ENCODE data around the gene EVPL. TPM values are rescaled to one million over a fixed set of nuclear protein-coding genes. Genes with fewer than 3 reads are reported as not detected.

Gene EVPL
- total and polyA plus RNA-seq, 2 of the 13 experiments (the other 11 are each of a cell fraction or from before 2014, with no cell fraction given): 2.1 to 8.2 TPM

DNA sequence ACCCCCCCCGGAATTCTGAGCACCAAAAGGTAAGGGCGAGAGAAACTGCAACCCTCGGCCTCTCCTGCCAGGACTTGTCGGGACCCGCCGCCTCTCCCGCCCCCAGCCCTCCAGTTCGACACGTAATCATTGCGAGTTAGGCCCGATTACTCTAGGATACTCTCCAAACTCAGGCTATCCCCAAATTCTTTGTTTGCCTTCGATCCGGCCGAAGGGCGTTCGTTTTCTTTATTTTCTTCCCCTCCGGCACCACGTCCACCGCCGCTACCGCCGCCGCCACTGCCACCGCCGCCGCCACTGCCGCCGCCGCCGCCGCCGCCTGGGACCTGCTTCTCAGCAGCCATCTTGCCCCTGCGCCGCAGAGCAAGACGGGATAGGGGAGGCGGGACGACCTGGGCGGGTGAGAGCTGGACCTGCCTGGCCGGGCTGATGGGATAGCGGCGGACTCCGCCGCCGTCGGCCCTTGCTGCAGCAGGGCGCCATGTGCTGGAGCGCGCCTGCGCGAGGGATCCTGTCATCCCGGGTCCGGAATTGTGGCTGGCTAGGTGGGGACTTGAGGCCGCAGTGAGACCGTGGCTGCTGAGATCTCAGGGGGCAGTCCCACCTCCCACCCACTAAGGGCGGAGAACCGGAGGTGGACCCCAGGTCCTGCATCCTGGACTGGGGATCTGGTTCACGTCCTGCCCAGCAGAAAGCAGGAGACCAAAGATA, 45.2 kb upstream of the EVPL start, which contains the start of gene SRP68 (continued):
- TF ChIP-seq KMT2B (CRISPR knock-in tag; IDR thresholded peaks at IDR 0.05) (peak; percentile 91), ZNF605 (CRISPR knock-in tag; IDR thresholded peaks at IDR 0.05) (peak; percentile 93), SMC3 (IDR thresholded peaks at IDR 0.05; ENCODE audit: low read length) (no peak), NFE2 (CRISPR knock-in tag; IDR thresholded peaks at IDR 0.05) (no peak), TBX2 (CRISPR knock-in tag; IDR thresholded peaks at IDR 0.05; ENCODE audit: borderline replicate concordance) (peak; percentile 90), CBFB (CRISPR knock-in tag; IDR thresholded peaks at IDR 0.05) (peak; percentile 84), STAT5B (CRISPR knock-in tag; IDR thresholded peaks at IDR 0.05) (no peak), ZNF614 (CRISPR knock-in tag; IDR thresholded peaks at IDR 0.05; ENCODE audit: borderline replicate concordance) (peak; percentile 50; the same call in 1 of the 2 replicates), TFE3 (CRISPR knock-in tag; IDR thresholded peaks at IDR 0.05) (peak; percentile 61; the same call in 1 of the 2 replicates), ZBTB7B (CRISPR knock-in tag; IDR thresholded peaks at IDR 0.05) (no peak), ZBTB42 (CRISPR knock-in tag; IDR thresholded peaks at IDR 0.05) (peak; percentile 87; the same call in 1 of the 2 replicates), RFX1 (IDR thresholded peaks at IDR 0.05) (no peak), SUZ12 (IDR thresholded peaks at IDR 0.05; ENCODE audit: low read depth, low read length) (no peak), MTA3 (CRISPR knock-in tag; IDR thresholded peaks at IDR 0.05) (no peak), ZNF567 (CRISPR knock-in tag; IDR thresholded peaks at IDR 0.05; ENCODE audit: borderline replicate concordance) (peak; percentile 46; the same call in 1 of the 2 replicates), ZNF782 (CRISPR knock-in tag; IDR thresholded peaks at IDR 0.05; ENCODE audit: borderline replicate concordance) (0 out of 2 replicates have a peak, but pooled peaks have one; percentile 2), ZNF430 (CRISPR knock-in tag; IDR thresholded peaks at IDR 0.05) (peak; percentile 92), BRD4 (CRISPR knock-in tag; IDR thresholded peaks at IDR 0.05) (peak; percentile 91), LCORL (IDR thresholded peaks at IDR 0.05) (no peak), LCORL (CRISPR knock-in tag; IDR thresholded peaks at IDR 0.05) (peak; percentile 61; the same call in 1 of the 2 replicates), EEA1 (CRISPR knock-in tag; IDR thresholded peaks at IDR 0.05; ENCODE audit: borderline replicate concordance) (peak; percentile 98), RARG (CRISPR knock-in tag; IDR thresholded peaks at IDR 0.05; ENCODE audit: low read depth) (0 out of 2 replicates have a peak, but pooled peaks have one; percentile 34), ZNF709 (CRISPR knock-in tag; IDR thresholded peaks at IDR 0.05) (peak; percentile 93), KDM5B (CRISPR knock-in tag; IDR thresholded peaks at IDR 0.05; ENCODE audit: borderline replicate concordance) (peak; percentile 97; the same call in 1 of the 2 replicates), CENPT (CRISPR knock-in tag; IDR thresholded peaks at IDR 0.05; ENCODE audit: low read depth) (no peak), HES4 (CRISPR knock-in tag; IDR thresholded peaks at IDR 0.05; ENCODE audit: borderline replicate concordance) (peak; percentile 95), ZNF850 (CRISPR knock-in tag; conservative IDR thresholded peaks at IDR 0.05) (no peak), ZNF143 (CRISPR knock-in tag; IDR thresholded peaks at IDR 0.05) (peak; percentile 92)
- TF ChIP-seq, protein P1, sequence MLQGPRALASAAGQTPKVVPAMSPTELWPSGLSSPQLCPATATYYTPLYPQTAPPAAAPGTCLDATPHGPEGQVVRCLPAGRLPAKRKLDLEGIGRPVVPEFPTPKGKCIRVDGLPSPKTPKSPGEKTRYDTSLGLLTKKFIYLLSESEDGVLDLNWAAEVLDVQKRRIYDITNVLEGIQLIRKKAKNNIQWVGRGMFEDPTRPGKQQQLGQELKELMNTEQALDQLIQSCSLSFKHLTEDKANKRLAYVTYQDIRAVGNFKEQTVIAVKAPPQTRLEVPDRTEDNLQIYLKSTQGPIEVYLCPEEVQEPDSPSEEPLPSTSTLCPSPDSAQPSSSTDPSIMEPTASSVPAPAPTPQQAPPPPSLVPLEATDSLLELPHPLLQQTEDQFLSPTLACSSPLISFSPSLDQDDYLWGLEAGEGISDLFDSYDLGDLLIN (CRISPR knock-in tag; IDR thresholded peaks at IDR 0.05; ENCODE audit: borderline replicate concordance): no peak
- TF ChIP-seq, protein P2, sequence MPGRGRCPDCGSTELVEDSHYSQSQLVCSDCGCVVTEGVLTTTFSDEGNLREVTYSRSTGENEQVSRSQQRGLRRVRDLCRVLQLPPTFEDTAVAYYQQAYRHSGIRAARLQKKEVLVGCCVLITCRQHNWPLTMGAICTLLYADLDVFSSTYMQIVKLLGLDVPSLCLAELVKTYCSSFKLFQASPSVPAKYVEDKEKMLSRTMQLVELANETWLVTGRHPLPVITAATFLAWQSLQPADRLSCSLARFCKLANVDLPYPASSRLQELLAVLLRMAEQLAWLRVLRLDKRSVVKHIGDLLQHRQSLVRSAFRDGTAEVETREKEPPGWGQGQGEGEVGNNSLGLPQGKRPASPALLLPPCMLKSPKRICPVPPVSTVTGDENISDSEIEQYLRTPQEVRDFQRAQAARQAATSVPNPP (CRISPR knock-in tag; IDR thresholded peaks at IDR 0.05): peak; percentile 89

Data from HepG2 (cell line).